Measurements from ENCODE around the gene CAPS.

- TF ChIP-seq CTCF (IDR thresholded peaks at IDR 0.05) (no peak), POLR2A (IDR thresholded peaks at IDR 0.05) (no peak)
Observed at GRCh38 chr19:5897189-5897969, 16.7 kb upstream of the CAPS start.
